NT2/D1 (cell line): ENCODE data around the gene C1orf159.

Experiments
- DNase-seq: peaks from one replicate; pipeline ENCODE4 v3.0.0-alpha.2; 2011; ENCODE audit warnings: low read depth, low spot score
- H3K27me3 ChIP-seq: 2 replicates; pipeline ENCODE4 v1.6.0; 2011; ENCODE audit warnings: mild to moderate bottlenecking; ENCODE audit not compliant: insufficient read length, insufficient read depth
- H3K36me3 ChIP-seq: 2 replicates; pipeline ENCODE4 v1.6.1; 2011; ENCODE audit warnings: mild to moderate bottlenecking, low read length, mixed read lengths; ENCODE audit not compliant: insufficient read depth, insufficient read length
- H3K4me1 ChIP-seq: 2 replicates; pipeline ENCODE4 v1.5.1; 2011; ENCODE audit not compliant: insufficient read depth, insufficient read length
- H3K4me3 ChIP-seq: 2 replicates; pipeline ENCODE4 v1.5.1; 2011; ENCODE audit warnings: low read depth; ENCODE audit not compliant: insufficient read length
- H3K9ac ChIP-seq: 2 replicates; pipeline ENCODE4 v1.6.0; 2011; ENCODE audit warnings: low read depth; ENCODE audit not compliant: insufficient read length
- H3K9me3 ChIP-seq: 2 replicates; pipeline ENCODE4 v1.5.1; 2011; ENCODE audit warnings: mild to moderate bottlenecking, low read length; ENCODE audit not compliant: insufficient read depth
- SUZ12 ChIP-seq: IDR thresholded peaks from 2 replicates; pipeline ENCODE4 v1.6.1; 2011; ENCODE audit not compliant: insufficient read length, insufficient read depth; ENCODE audit errors: extremely low read depth
- YY1 ChIP-seq: IDR thresholded peaks from 2 replicates; pipeline ENCODE4 v1.6.1; 2011; ENCODE audit not compliant: insufficient read length, insufficient read depth
- ZNF274 ChIP-seq: IDR thresholded peaks from 2 replicates; pipeline ENCODE4 v1.6.1; 2011; ENCODE audit warnings: mild to moderate bottlenecking, low read depth, low read length

C1orf159 gene

GRCh38 chr1:1049318-1050165 is 66.3 kb downstream of the C1orf159 start:
- Histone ChIP-seq H3K9ac (no peak overlapping the region), H3K4me1 (no peaks in the 10 kb centered on the region), H3K36me3 (peaks cover 83% of the 10 kb centered on the region), H3K4me3 (no peak overlapping the region), H3K9me3 (no peaks in the 10 kb centered on the region), H3K27me3 (no peaks in the 10 kb centered on the region)
- no peak for DNase-seq
- TF ChIP-seq SUZ12: no peak
- TF ChIP-seq YY1: no peak
- no peak for TF ChIP-seq ZNF274

- Histone ChIP-seq H3K27me3 (no peaks in the 10 kb centered on the region), H3K9ac (no peak overlapping the region), H3K4me3 (no peak overlapping the region), H3K4me1 (no peaks in the 10 kb centered on the region), H3K36me3 (peaks cover 83% of the 10 kb centered on the region), H3K9me3 (no peaks in the 10 kb centered on the region)
- no peak for DNase-seq
- TF ChIP-seq SUZ12: no peak
- no peak for TF ChIP-seq YY1
- no peak for TF ChIP-seq ZNF274
These were observed 67.1 kb downstream of the C1orf159 start for GRCh38 chr1:1048765-1049164.

GRCh38 chr1:1047963-1048362 is 67.9 kb downstream of the C1orf159 start:
- DNase-seq: no peak
- no peak for TF ChIP-seq SUZ12
- TF ChIP-seq ZNF274: no peak
- no peak for TF ChIP-seq YY1
- H3K4me3 ChIP-seq: no peak overlapping the region
- H3K9me3 ChIP-seq: no peaks in the 10 kb centered on the region
- H3K4me1 ChIP-seq: no peaks in the 10 kb centered on the region
- no peak overlapping the region for H3K9ac ChIP-seq
- peaks cover 83% of the 10 kb centered on the region for H3K36me3 ChIP-seq
- H3K27me3 ChIP-seq: no peaks in the 10 kb centered on the region

- H3K4me3 ChIP-seq: no peak overlapping the region
- TF ChIP-seq SUZ12: no peak
- TF ChIP-seq ZNF274: no peak
- TF ChIP-seq YY1: no peak
- H3K9me3 ChIP-seq: no peaks in the 10 kb centered on the region
- no peak overlapping the region for H3K9ac ChIP-seq
- no peaks in the 10 kb centered on the region for H3K4me1 ChIP-seq
- DNase-seq: no peak
- no peaks in the 10 kb centered on the region for H3K27me3 ChIP-seq
- peaks cover 83% of the 10 kb centered on the region for H3K36me3 ChIP-seq
These were observed 68.5 kb downstream of the C1orf159 start for GRCh38 chr1:1047407-1047806.

- Histone ChIP-seq H3K36me3 (peaks cover 83% of the 10 kb centered on the region), H3K4me1 (no peaks in the 10 kb centered on the region), H3K9ac (no peak overlapping the region), H3K9me3 (no peaks in the 10 kb centered on the region), H3K4me3 (no peak overlapping the region), H3K27me3 (no peaks in the 10 kb centered on the region)
- no peak for TF ChIP-seq YY1
- TF ChIP-seq ZNF274: no peak
- no peak for TF ChIP-seq SUZ12
- no peak for DNase-seq
These were observed 69.1 kb downstream of the C1orf159 start for GRCh38 chr1:1046767-1047166.

GRCh38 chr1:1046243-1046642 is 69.6 kb downstream of the C1orf159 start:
- no peaks in the 10 kb centered on the region for H3K4me1 ChIP-seq
- no peak overlapping the region for H3K4me3 ChIP-seq
- peaks cover 81% of the 10 kb centered on the region for H3K36me3 ChIP-seq
- no peak overlapping the region for H3K9ac ChIP-seq
- H3K9me3 ChIP-seq: no peaks in the 10 kb centered on the region
- DNase-seq: no peak
- H3K27me3 ChIP-seq: no peaks in the 10 kb centered on the region
- TF ChIP-seq ZNF274: no peak
- no peak for TF ChIP-seq SUZ12
- TF ChIP-seq YY1: no peak

GRCh38 chr1:1045129-1045528 is 70.8 kb downstream of the C1orf159 start:
- Histone ChIP-seq H3K9ac (no peak overlapping the region), H3K4me3 (no peak overlapping the region)

More at GRCh38 chr1:1045129-1045528, 70.8 kb downstream of the C1orf159 start:
- Histone ChIP-seq H3K27me3 (no peaks in the 10 kb centered on the region), H3K4me1 (peaks cover 1% of the 10 kb centered on the region), H3K36me3 (peaks cover 74% of the 10 kb centered on the region), H3K9me3 (no peaks in the 10 kb centered on the region)
- no peak for TF ChIP-seq ZNF274
- no peak for TF ChIP-seq YY1
- TF ChIP-seq SUZ12: no peak
- DNase-seq: no peak
